ENCODE data around the gene INAFM1. TPM values are rescaled to one million over a fixed set of nuclear protein-coding genes. Genes with fewer than 3 reads are reported as not detected.

The INAFM1 gene
- total and polyA plus RNA-seq, 2 donors (not counting 1 experiment from before 2014, with no cell fraction given), result 6.6 to 13.6 TPM

- Mint-ChIP-seq H3K9me3 (ENCODE audit: insufficient read depth) (no peaks in the 10 kb centered on the region), H3K4me3 (peak overlapping the region; percentile 75), H3K27me3 (no peaks in the 10 kb centered on the region), H3K4me1 (peaks cover 22% of the 10 kb centered on the region), H3K27ac (peak overlapping the region; percentile 68)
- peak overlapping the region; percentile 100 for H3K4me2 ChIP-seq (replicated peaks; ENCODE audit: low read depth, low read length, poor library complexity, severe bottlenecking)
- peak overlapping the region in 4 of 5 experiments; percentile 29 to 63 (median 51) for H3K4me3 ChIP-seq (ENCODE audit: control extremely low read depth in 1 of 5, extremely low read depth in 1 of 5, insufficient read depth in 1 of 5, low read depth in 2 of 5, low read length in 4 of 5)
- WGBS (ENCODE audit: insufficient coverage), result 10% methylated on average over 79 of the region's 82 CpGs
- H3K27ac ChIP-seq (ENCODE audit: low read length in 2 of 2), result peak overlapping the region; percentile 22 to 55
- DNase-seq, result no peak
- H3K36me3 ChIP-seq (replicated peaks in 1 of 2; ENCODE audit: control extremely low read depth in 1 of 2, control insufficient read depth in 1 of 2, extremely low read depth in 1 of 2, insufficient read depth in 2 of 2, low read length in 1 of 2), result peaks cover 0 to 12% of the 10 kb centered on the region in 2 experiments
- intact Hi-C loops (cut with micrococcal nuclease), result loop anchor here (1.0 to 10.0 kb wide), 7 partner anchors 48 to 1362 kb away; partner anchors contain the start of genes BICRA, DBP, DHX34 and NAPA
- H3K79me2 ChIP-seq (ENCODE audit: control insufficient read depth, insufficient read depth, low read length), result no peaks in the 10 kb centered on the region
- peak overlapping the region; percentile 66 for H3K9ac ChIP-seq (ENCODE audit: low read length)
- peaks cover 12 to 22% of the 10 kb centered on the region in 2 donors for H3K4me1 ChIP-seq (ENCODE audit: control insufficient read depth in 2 of 2, insufficient read depth in 2 of 2, low read length in 2 of 2)
- POLR2A ChIA-PET, result interaction anchor here (0.6 to 4.1 kb wide), 8 partner anchors 9 to 470 kb away, joined by 3 to 74 read pairs (median 6); partner anchors contain the start of genes CCDC9 and NOP53
- CTCF ChIA-PET, result interaction anchor here (0.7 to 3.3 kb wide), 11 partner anchors 9 to 116 kb away, joined by 3 to 22 read pairs (median 5); partner anchors contain the start of genes CCDC9 and DHX34
- peaks cover 16% of the 10 kb centered on the region for H4K20me1 ChIP-seq (ENCODE audit: control insufficient read depth, insufficient read depth, low read length, poor library complexity, severe bottlenecking)
- TF ChIP-seq CTCF (IDR thresholded peaks at IDR 0.05), result no peak
- TF ChIP-seq EZH2 (IDR thresholded peaks at IDR 0.05; ENCODE audit: borderline replicate concordance, insufficient read depth, low read depth, low read length, poor library complexity, severe bottlenecking), result no peak
- peak overlapping the region; percentile 43 for H2AFZ ChIP-seq (ENCODE audit: insufficient read depth, low read depth, low read length, poor library complexity, severe bottlenecking)
- peak; percentile 16 for ATAC-seq (ENCODE audit: low read depth)
- H3K27me3 ChIP-seq (replicated peaks in 1 of 4; ENCODE audit: control extremely low read depth in 1 of 4, control insufficient read depth in 3 of 4, insufficient read depth in 4 of 4, low read length in 3 of 4), result no peaks in the 10 kb centered on the region
- no peaks in the 10 kb centered on the region for H3K9me3 ChIP-seq (ENCODE audit: control extremely low read depth in 1 of 3, control insufficient read depth in 2 of 3, insufficient read depth in 1 of 3, low read length in 2 of 3)
Observed at GRCh38 chr19:47274891-47275761, 441 bp downstream of the INAFM1 start.

All from B cell (primary cell).